CD1c-positive myeloid dendritic cell (primary cell): ENCODE measurements around the gene SLC16A13.
"Not testable (repeated sequence)": the region's sequence is repeated elsewhere in the genome, so short reads cannot be mapped to it uniquely, and the experiment has no call there.

Experiments
- DNase-seq: peaks from one replicate; pipeline ENCODE4 v3.0.0-alpha.2; 2016; ENCODE audit errors: extremely low spot score

The SLC16A13 gene, protein sequence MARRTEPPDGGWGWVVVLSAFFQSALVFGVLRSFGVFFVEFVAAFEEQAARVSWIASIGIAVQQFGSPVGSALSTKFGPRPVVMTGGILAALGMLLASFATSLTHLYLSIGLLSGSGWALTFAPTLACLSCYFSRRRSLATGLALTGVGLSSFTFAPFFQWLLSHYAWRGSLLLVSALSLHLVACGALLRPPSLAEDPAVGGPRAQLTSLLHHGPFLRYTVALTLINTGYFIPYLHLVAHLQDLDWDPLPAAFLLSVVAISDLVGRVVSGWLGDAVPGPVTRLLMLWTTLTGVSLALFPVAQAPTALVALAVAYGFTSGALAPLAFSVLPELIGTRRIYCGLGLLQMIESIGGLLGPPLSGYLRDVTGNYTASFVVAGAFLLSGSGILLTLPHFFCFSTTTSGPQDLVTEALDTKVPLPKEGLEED

DNA sequence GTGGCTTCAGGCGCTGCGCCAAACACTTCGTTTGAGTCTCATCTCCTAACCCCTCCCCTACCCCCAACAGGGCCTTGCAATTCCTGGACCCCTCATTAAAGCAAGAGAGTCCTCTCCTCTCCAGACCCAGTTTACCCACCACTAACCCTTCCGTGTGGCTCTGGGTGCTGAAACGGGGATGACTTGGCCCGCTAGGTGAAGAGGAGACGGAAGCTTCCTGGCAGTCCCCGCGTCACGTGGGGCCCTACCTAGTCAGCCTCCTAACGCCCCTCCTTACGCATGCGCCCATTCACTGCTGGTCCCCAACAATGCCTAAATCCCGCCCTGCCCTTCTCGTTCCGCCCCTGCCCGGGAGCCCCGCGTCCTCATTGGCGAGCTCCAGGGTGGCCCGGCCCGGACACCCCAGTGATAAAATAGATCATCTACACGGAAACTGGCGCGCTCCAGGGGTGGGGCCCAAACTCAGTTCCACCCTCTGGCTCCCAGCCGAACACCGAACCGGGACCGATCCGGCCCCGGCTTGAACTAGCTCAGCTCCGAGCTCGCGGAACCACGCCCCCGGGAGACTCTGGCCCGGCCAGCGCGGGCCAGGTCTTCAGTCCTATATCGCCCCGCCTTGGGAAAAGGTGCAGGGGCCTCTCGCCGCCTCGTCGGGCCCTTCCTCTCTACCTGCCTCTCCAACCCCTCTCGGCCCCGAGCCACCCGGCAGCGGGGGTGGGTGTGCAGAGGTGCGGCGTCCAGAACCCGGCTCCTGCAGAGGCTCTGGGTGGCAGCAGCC lies at the start of gene SLC16A13:
Gene SLC16A13 (plus strand): TSS at position 425 of the 778 bp plus-strand sequence. CDS start 368 bp downstream, outside the sequence.
- DNase-seq = peak; percentile 97

GRCh38 chr17:6986676-6987075 lies 49.1 kb upstream of the SLC16A13 start:
- no peak for DNase-seq

- no peak for DNase-seq
Measured at GRCh38 chr17:6989779-6990178, 46.0 kb upstream of the SLC16A13 start.

- DNase-seq = not testable (repeated sequence)
Measured at GRCh38 chr17:6993613-6994056, 42.2 kb upstream of the SLC16A13 start.

DNA sequence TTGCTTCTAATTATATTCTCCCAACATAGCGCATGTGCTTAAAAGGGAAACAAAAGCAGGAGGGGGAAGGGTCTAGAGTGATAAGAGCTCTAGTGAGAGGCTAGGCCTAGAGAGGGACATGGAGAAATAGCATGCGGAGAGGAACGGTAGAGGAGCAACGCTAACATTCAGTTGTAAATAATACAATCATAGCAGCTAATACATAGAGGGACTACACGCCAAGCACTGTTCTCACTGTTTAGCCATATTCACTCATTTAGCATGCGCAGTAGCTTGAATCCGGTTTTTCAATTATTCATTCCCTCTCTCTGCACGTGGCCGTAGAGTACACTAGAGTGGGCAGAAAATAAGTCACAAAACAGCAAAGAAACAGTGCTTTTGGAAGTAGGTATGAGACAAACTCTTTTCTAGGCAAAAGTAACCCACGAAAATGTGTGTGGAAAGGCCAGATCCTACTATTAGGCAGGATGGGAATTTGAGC lies 41.7 kb upstream of the SLC16A13 start:
- no peak for DNase-seq

DNA sequence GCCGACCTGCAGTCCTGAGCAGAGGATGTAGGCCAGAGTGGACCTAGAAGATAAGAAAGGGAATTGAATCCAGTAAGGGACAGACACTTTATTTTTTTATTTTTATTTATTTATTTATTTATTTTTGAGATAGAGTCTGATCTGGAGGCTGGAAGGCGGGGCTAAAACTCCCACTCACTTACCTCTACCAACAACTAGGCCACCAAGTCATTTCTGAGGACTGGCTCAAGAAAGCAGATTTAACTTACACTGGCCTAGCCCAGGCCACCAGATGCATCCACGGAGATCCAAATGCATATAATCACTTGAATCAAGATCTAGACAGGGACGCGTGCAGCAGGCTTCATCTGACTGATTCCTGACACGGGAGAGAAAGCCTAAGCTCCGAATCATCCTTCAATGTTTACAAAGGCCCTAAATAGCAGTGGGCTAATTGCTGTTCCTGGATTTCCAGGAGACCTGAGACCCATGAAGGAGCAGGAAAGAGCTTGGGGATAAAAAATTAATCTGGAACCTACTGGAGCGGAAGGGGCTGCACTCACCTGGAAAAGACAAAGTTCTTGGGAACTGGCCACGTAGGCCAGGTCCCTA lies 41.1 kb upstream of the SLC16A13 start:
- no peak for DNase-seq

- DNase-seq = no peak
Measured at GRCh38 chr17:6995500-6996255, 40.1 kb upstream of the SLC16A13 start, which contains the start of gene ALOX12. ALOX12 (plus strand) TSS chr17:6996049; CDS start chr17:6996118, 69 bp downstream.

DNA sequence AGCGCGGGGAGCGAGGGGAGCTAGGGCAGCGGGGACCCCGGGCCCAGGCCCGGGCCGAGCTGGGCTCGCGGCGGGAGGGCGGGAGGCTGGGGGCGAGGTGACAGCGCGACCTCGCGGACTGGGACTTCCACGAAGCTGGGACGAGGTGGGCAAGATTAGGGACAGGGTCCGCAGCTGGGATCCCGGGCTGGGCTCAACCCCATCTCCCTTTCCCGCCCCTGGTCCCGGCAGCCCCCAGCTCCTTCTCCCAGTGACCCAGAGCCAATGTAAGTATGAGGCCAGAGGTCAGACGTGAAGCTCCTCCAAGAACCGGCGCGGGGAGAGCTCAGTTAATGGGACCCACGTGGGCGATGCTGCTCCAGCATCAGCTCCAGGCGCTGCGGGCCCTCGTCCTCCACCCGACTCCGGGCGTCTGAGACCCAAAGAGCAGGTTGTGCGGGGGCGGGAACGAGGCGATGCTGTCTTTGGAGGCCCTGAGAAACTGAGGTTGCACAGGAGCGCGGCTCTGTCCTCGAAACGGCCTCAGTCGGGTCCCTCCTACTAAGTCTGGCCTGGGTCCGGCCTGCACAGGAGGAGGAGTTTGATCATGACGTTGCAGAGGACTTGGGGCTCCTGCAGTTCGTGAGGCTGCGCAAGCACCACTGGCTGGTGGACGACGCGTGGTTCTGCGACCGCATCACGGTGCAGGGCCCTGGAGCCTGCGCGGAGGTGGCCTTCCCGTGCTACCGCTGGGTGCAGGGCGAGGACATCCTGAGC lies 39.4 kb upstream of the SLC16A13 start:
- no peak for DNase-seq

DNA sequence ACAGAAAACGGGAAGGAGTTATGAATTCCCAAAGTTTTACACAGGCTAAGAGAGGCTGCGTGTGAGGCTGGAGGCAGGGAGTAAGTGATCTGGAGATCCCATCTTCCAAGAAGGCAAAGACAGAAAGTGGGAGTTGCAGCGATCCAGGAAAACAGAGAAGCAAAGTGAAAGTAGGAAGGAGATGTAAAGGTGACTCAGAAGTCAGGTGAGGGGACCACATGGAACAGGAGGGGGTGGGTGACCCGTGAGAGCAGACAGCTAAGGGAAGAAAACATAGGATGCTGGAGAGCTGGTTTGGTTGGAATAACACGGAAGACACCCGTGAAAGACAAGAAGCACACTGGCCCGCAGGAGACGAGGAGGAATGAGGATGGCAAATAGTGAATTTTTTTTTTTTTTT lies 38.6 kb upstream of the SLC16A13 start:
- no peak for DNase-seq

- DNase-seq = peak; percentile 17
Measured at GRCh38 chr17:6998855-6999508, 36.8 kb upstream of the SLC16A13 start.

GRCh38 chr17:7001318-7001961 lies 34.4 kb upstream of the SLC16A13 start:
- DNase-seq = peak; percentile 24

DNA sequence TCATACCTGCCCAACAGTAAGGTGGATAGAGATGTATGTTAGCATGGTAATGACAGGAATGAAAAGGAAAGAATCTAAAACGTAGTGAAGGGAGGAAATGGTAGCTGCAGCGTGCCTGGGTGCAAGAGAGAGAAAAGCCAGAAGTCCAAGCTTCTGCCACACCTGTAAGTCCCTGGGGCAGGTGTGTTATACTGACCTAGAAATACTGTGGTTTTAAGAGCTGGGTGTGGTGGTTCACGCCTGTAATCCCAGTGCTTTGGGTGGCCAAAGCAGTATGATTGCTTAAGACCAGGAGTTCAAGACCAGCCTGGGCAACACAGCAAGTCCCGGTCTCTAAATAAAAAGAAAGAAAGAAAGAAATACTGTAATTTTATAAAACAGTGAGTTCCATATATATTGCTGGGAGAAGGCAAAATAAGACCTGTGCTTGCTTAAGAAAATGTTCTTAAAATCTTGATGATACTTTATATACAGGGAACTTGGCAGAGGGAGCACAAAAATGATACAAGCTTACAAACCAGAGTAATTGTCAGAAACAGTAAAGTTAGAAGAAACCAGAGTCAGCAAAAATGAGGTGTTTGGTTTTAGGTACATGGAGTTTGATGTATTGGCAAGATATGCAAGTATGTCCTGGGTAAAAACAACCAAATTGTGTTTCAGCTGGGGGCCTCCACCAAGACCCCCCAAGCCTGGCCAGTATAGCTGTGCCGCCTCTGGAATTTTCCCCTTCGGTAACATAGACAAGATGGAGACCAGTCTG lies 33.3 kb upstream of the SLC16A13 start:
- DNase-seq = no peak

DNA sequence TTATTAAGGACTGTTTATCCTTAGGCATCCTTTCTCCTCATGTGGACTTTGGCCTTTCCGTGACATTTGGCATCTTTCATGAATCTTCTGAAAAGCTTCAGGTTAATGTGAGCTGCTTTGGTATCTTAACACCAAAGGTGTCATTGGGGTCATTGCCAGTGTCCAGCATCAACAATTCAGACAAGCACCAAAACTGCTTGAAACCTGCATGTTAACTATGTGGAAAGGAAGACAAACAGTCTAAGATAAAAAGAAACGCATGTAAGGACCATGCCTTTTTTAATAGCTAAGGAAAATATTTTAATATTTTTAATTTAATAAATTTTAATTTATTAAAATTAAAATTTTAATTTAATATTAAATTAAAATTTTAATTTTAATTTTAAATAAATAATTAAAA lies 32.1 kb upstream of the SLC16A13 start:
- no peak for DNase-seq

GRCh38 chr17:7004398-7005253 lies 31.2 kb upstream of the SLC16A13 start:
- DNase-seq = peak; percentile 82

GRCh38 chr17:7005716-7006115 lies 30.1 kb upstream of the SLC16A13 start:
- no peak for DNase-seq

GRCh38 chr17:7007143-7007542 lies 28.7 kb upstream of the SLC16A13 start:
- DNase-seq = no peak

DNA sequence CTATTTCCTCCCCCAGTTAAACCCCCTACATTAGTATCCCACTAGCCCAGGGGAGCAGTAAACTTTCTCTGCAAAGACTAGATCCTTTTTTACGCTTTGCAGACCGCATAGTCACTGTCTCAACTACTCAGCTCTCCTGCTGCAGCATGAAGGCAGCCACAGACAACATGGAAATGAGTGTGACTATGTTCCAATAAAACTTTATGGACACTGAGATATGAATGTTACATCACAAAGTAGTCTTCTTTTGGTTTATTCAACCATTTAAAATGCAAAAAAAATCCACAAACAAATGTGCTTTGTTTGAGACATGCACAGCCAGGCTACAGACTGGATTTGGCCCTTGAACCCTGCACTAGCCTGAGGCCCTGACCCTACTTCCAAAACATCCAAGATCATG lies 25.3 kb upstream of the SLC16A13 start:
- no peak for DNase-seq

GRCh38 chr17:7011415-7011814 lies 24.4 kb upstream of the SLC16A13 start:
- DNase-seq = no peak
